Adrenal gland (tissue), 5 donors: ENCODE data around the gene COA1.

Experiments used
- CTCF ChIP-seq, 6 experiments: fragments of 450-650 bp in 4 of 6; fragments of 200-600 bp in 2 of 6; sonication (generic) in 1 of 6; IDR thresholded peaks; 1 replicate in 5 of 6; 2 replicates in 1 of 6; pipeline versions ENCODE4 v1.5.1 to v1.8.0; 2016 to 2021; ENCODE audit warnings: antibody characterized with exemption in 6 of 6, mild to moderate bottlenecking in 2 of 6, moderate library complexity in 1 of 6
- POLR2A ChIP-seq, 2 donors: fragments of 450-650 bp; IDR thresholded peaks; one replicate each; pipeline ENCODE4 v1.6.1; 2017; ENCODE audit warnings: antibody characterized with exemption in 2 of 2, mild to moderate bottlenecking in 2 of 2, moderate library complexity in 1 of 2
- donor health status: DM: no; HTN: no; CAD: no.

- TF ChIP-seq CTCF (IDR thresholded peaks at IDR 0.05), result no peak
- no peak for TF ChIP-seq POLR2A (IDR thresholded peaks at IDR 0.05)
Observed at GRCh38 chr7:43754596-43754995, 25.3 kb upstream of the COA1 start.
